Loucy (cell line): ENCODE results near the gene CYP4F12.

ENCODE experiments used
- CTCF ChIP-seq: fragments of 200-600 bp; sonication (generic); conservative IDR thresholded peaks from 2 replicates; pipeline ENCODE4 v1.5.1; 2014; ENCODE audit warnings: mild to moderate bottlenecking, antibody characterized with exemption, low read length
- EZH2phosphoT487 ChIP-seq: fragments of 200-600 bp; IDR thresholded peaks from 2 replicates; pipeline ENCODE4 v1.6.1; 2018; ENCODE audit warnings: antibody characterized with exemption, mild to moderate bottlenecking, moderate library complexity, borderline replicate concordance

- TF ChIP-seq CTCF (no peak), EZH2phosphoT487 (no peak)
These were observed 30.1 kb upstream of the CYP4F12 start for GRCh38 chr19:15642807-15643206.
